ENCODE data around the gene WRNIP1.

The WRNIP1 gene

GRCh38 chr6:2803731-2804429 lies 38.7 kb downstream of the WRNIP1 start:
- no peaks in the 10 kb centered on the region for H3K9me3 ChIP-seq (ENCODE audit: control insufficient read depth in 1 of 2, low read length in 2 of 2)
- H3K4me1 ChIP-seq (ENCODE audit: control insufficient read depth in 1 of 2, insufficient read depth in 2 of 2, low read length in 2 of 2), result no peaks in the 10 kb centered on the region
- no peak overlapping the region for H3K27ac ChIP-seq (ENCODE audit: low read depth, low read length)
- no peak overlapping the region for H3K9ac ChIP-seq (ENCODE audit: low read depth in 1 of 2, low read length in 2 of 2)
- H3K27me3 ChIP-seq (ENCODE audit: control insufficient read depth in 1 of 2, insufficient read depth in 2 of 2, low read length in 2 of 2), result no peaks in the 10 kb centered on the region
- H3K36me3 ChIP-seq (ENCODE audit: control insufficient read depth in 1 of 2, insufficient read depth in 2 of 2, low read length in 2 of 2), result no peaks in the 10 kb centered on the region
- no peak overlapping the region for H3K4me3 ChIP-seq (ENCODE audit: low read depth in 1 of 2, low read length in 2 of 2)

- Histone ChIP-seq H3K27ac (ENCODE audit: low read depth, low read length) (no peak overlapping the region), H3K9me3 (ENCODE audit: control insufficient read depth in 1 of 2, low read length in 2 of 2) (no peaks in the 10 kb centered on the region), H3K27me3 (ENCODE audit: control insufficient read depth in 1 of 2, insufficient read depth in 2 of 2, low read length in 2 of 2) (no peaks in the 10 kb centered on the region), H3K4me1 (ENCODE audit: control insufficient read depth in 1 of 2, insufficient read depth in 2 of 2, low read length in 2 of 2) (peaks cover 2 to 3% of the 10 kb centered on the region in 2 donors), H3K36me3 (ENCODE audit: control insufficient read depth in 1 of 2, insufficient read depth in 2 of 2, low read length in 2 of 2) (no peaks in the 10 kb centered on the region), H3K4me3 (ENCODE audit: low read depth in 1 of 2, low read length in 2 of 2) (no peak overlapping the region), H3K9ac (ENCODE audit: low read depth in 1 of 2, low read length in 2 of 2) (no peak overlapping the region)
Observed at GRCh38 chr6:2804516-2804915, 39.3 kb downstream of the WRNIP1 start.

DNA sequence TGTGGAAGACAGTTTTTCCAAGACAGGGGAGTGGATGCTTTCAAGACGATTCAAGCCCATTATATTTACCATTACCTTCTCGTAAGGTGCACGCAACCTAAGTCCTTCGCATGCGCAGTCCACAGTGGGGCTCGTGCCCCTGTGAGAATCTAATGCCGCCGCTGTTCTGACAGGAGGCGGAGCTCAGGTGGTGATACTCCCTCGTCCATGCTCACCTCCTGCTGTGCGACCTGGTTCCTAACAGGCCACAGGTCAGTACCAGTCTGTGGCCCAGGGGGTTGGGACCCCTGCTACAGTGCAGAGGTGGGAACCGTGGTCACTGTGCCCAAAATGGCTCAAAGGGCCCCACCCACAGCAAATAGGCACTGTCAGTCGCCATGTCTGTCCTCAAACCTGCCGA lies 39.8 kb downstream of the WRNIP1 start:
- Histone ChIP-seq H3K4me3 (ENCODE audit: low read depth in 1 of 2, low read length in 2 of 2) (no peak overlapping the region), H3K4me1 (ENCODE audit: control insufficient read depth in 1 of 2, insufficient read depth in 2 of 2, low read length in 2 of 2) (peaks cover 7% of the 10 kb centered on the region in 2 donors), H3K27ac (ENCODE audit: low read depth, low read length) (no peak overlapping the region), H3K9ac (ENCODE audit: low read depth in 1 of 2, low read length in 2 of 2) (no peak overlapping the region), H3K27me3 (ENCODE audit: control insufficient read depth in 1 of 2, insufficient read depth in 2 of 2, low read length in 2 of 2) (no peaks in the 10 kb centered on the region), H3K36me3 (ENCODE audit: control insufficient read depth in 1 of 2, insufficient read depth in 2 of 2, low read length in 2 of 2) (no peaks in the 10 kb centered on the region), H3K9me3 (ENCODE audit: control insufficient read depth in 1 of 2, low read length in 2 of 2) (no peaks in the 10 kb centered on the region)

DNA sequence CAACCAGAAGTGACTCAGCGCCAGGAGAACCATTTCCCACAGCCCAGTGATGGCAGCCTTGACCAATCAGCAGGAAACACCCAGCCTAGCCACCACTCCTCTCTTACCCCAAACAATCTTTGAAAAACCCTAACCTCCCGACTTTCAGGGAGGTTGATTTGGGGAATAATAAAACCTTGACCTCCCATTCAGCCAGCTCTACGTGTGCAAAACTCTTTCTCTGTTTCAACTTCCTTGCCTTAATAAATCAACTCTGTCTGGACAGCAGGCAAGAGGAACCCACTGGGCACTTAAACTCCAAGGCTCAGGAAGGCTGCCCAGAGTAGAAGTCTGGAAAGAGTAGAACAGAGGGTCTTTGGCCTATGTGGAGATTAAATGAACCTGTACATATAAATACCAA lies 41.5 kb downstream of the WRNIP1 start:
- no peak overlapping the region for H3K9ac ChIP-seq (ENCODE audit: low read depth in 1 of 2, low read length in 2 of 2)
- H3K4me3 ChIP-seq (ENCODE audit: low read depth in 1 of 2, low read length in 2 of 2), result no peak overlapping the region
- peaks cover 16 to 20% of the 10 kb centered on the region in 2 donors for H3K4me1 ChIP-seq (ENCODE audit: control insufficient read depth in 1 of 2, insufficient read depth in 2 of 2, low read length in 2 of 2)
- no peak overlapping the region for H3K27ac ChIP-seq (ENCODE audit: low read depth, low read length)
- no peaks in the 10 kb centered on the region for H3K9me3 ChIP-seq (ENCODE audit: control insufficient read depth in 1 of 2, low read length in 2 of 2)
- no peaks in the 10 kb centered on the region for H3K27me3 ChIP-seq (ENCODE audit: control insufficient read depth in 1 of 2, insufficient read depth in 2 of 2, low read length in 2 of 2)
- H3K36me3 ChIP-seq (ENCODE audit: control insufficient read depth in 1 of 2, insufficient read depth in 2 of 2, low read length in 2 of 2), result no peaks in the 10 kb centered on the region

DNA sequence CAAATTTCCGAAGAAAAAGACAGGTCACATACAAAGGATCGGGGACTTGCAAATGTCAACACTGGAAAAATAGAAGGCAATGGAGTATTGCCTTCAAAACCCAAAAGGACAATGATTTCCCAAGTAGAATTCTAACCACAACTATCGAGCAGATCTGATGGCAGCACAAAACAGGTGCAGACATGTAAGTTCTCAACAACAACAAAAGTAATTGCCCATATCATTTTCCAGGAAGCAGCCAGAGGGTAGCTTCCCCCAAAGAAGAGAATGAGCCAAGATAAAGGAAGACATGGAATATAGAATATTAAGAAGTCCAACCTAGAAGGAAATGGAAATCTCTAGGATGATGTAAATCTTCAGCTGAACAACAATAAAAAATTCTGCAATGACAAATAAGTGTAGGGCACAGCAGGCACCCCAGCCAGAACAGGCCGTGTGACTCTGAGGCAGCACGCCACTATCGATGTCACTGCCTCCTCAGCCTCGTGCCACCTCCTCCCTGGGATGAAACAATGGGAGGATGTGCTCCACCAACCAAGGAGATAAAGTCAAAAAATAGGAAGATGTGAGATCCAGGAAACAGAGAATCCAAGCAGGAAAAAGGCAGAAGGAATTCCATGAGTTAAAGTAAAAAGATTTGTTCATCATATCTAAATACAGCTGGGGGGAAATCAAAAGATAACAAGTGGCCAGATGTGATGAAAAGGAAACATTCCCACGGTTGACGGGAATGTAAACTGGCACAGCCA lies 42.3 kb downstream of the WRNIP1 start:
- no peak overlapping the region for H3K9ac ChIP-seq (ENCODE audit: low read depth in 1 of 2, low read length in 2 of 2)
- H3K27ac ChIP-seq (ENCODE audit: low read depth, low read length), result no peak overlapping the region
- H3K4me1 ChIP-seq (ENCODE audit: control insufficient read depth in 1 of 2, insufficient read depth in 2 of 2, low read length in 2 of 2), result peaks cover 16 to 20% of the 10 kb centered on the region in 2 donors
- H3K9me3 ChIP-seq (ENCODE audit: control insufficient read depth in 1 of 2, low read length in 2 of 2), result no peaks in the 10 kb centered on the region
- H3K4me3 ChIP-seq (ENCODE audit: low read depth in 1 of 2, low read length in 2 of 2), result no peak overlapping the region
- H3K36me3 ChIP-seq (ENCODE audit: control insufficient read depth in 1 of 2, insufficient read depth in 2 of 2, low read length in 2 of 2), result no peaks in the 10 kb centered on the region
- H3K27me3 ChIP-seq (ENCODE audit: control insufficient read depth in 1 of 2, insufficient read depth in 2 of 2, low read length in 2 of 2), result no peaks in the 10 kb centered on the region

DNA sequence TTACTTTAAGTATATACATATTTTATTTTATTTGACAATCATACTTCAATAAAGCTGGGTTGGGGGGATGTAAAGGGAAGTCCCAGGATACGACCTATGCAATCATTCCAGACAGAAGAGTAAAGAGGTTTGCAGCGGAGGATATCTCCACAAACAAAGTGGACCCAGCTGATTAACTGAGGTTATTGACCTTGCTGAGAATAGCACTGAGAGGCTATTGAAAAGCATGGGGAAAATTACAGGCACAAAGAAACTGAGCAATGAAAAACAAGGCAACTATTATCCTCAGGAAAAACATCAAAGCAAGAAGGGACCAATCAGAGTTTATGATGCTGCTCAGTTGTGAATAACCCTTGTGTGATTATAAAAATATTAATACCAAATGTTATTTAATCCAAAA lies 43.8 kb downstream of the WRNIP1 start:
- H3K9me3 ChIP-seq (ENCODE audit: control insufficient read depth in 1 of 2, low read length in 2 of 2), result no peaks in the 10 kb centered on the region
- H3K27me3 ChIP-seq (ENCODE audit: control insufficient read depth in 1 of 2, insufficient read depth in 2 of 2, low read length in 2 of 2), result no peaks in the 10 kb centered on the region
- H3K4me3 ChIP-seq (ENCODE audit: low read depth in 1 of 2, low read length in 2 of 2), result no peak overlapping the region
- no peak overlapping the region for H3K27ac ChIP-seq (ENCODE audit: low read depth, low read length)
- no peaks in the 10 kb centered on the region for H3K36me3 ChIP-seq (ENCODE audit: control insufficient read depth in 1 of 2, insufficient read depth in 2 of 2, low read length in 2 of 2)
- H3K9ac ChIP-seq (ENCODE audit: low read depth in 1 of 2, low read length in 2 of 2), result no peak overlapping the region
- H3K4me1 ChIP-seq (ENCODE audit: control insufficient read depth in 1 of 2, insufficient read depth in 2 of 2, low read length in 2 of 2), result peaks cover 16 to 20% of the 10 kb centered on the region in 2 donors

DNA sequence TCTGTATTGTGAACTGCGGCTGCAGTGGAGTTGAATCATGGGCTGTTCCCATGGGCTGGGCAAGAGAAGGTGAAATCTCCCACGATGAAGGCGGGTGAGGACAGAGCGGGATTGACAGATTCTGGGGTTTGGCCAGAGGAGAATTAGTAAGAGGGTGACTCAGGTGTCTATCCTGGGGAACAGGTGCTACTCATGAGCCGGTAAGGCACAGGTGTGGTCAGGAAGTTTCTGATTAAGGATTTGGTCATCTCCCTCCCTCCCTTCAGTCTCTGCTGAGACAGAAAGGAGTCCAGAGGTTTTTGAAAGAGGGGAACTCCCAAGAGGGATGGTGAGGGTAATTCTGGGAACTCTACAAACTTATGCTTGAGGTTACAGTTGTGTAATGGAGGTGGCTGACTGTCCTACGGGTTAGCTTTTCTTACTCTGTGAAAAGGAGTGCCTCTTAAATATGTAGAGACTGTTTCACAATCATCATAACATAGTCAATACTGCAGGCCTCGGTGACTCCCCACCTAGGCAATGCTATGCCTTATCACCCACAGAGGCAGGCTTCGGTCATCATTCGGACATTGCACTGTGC lies 45.0 kb downstream of the WRNIP1 start:
- Histone ChIP-seq H3K4me1 (ENCODE audit: control insufficient read depth in 1 of 2, insufficient read depth in 2 of 2, low read length in 2 of 2) (peaks cover 16 to 20% of the 10 kb centered on the region in 2 donors), H3K9ac (ENCODE audit: low read depth in 1 of 2, low read length in 2 of 2) (no peak overlapping the region), H3K27ac (ENCODE audit: low read depth, low read length) (no peak overlapping the region)

GRCh38 chr6:2812695-2813094 lies 47.5 kb downstream of the WRNIP1 start:
- Histone ChIP-seq H3K4me3 (ENCODE audit: low read depth in 1 of 2, low read length in 2 of 2) (no peak overlapping the region), H3K36me3 (ENCODE audit: control insufficient read depth in 1 of 2, insufficient read depth in 2 of 2, low read length in 2 of 2) (no peaks in the 10 kb centered on the region), H3K27me3 (ENCODE audit: control insufficient read depth in 1 of 2, insufficient read depth in 2 of 2, low read length in 2 of 2) (no peaks in the 10 kb centered on the region), H3K9me3 (ENCODE audit: control insufficient read depth in 1 of 2, low read length in 2 of 2) (peaks cover 6 to 11% of the 10 kb centered on the region in 2 donors), H3K9ac (ENCODE audit: low read depth in 1 of 2, low read length in 2 of 2) (no peak overlapping the region), H3K4me1 (ENCODE audit: control insufficient read depth in 1 of 2, insufficient read depth in 2 of 2, low read length in 2 of 2) (peaks cover 20 to 22% of the 10 kb centered on the region in 2 donors), H3K27ac (ENCODE audit: low read depth, low read length) (no peak overlapping the region)

More for the DNA sequence above, 45.0 kb downstream of the WRNIP1 start:
- no peaks in the 10 kb centered on the region for H3K36me3 ChIP-seq (ENCODE audit: control insufficient read depth in 1 of 2, insufficient read depth in 2 of 2, low read length in 2 of 2)
- H3K27me3 ChIP-seq (ENCODE audit: control insufficient read depth in 1 of 2, insufficient read depth in 2 of 2, low read length in 2 of 2), result no peaks in the 10 kb centered on the region
- peak overlapping the region in 1 of 2 donors; percentile 2 for H3K4me3 ChIP-seq (ENCODE audit: low read depth in 1 of 2, low read length in 2 of 2)
- H3K9me3 ChIP-seq (ENCODE audit: control insufficient read depth in 1 of 2, low read length in 2 of 2), result no peaks in the 10 kb centered on the region

DNA sequence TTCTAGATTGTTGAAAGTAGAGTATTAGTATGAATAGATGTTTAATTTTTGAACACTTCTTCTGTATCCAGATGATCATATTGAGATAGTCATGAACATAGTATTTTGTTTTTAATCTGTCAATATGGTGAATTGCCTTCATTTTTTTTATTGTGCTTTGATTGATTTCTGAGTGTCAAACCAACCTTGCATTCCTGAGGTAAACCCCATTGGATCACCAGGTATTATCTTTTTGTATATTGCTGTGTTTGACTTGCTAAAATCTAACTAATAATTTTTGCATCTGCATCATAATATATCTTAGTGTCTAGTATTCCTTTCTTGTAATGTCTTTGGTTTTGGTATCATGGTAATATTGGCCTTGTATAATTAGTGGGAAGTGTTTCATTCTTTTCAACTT lies 51.0 kb downstream of the WRNIP1 start:
- Histone ChIP-seq H3K36me3 (ENCODE audit: control insufficient read depth in 1 of 2, insufficient read depth in 2 of 2, low read length in 2 of 2) (no peaks in the 10 kb centered on the region), H3K27me3 (ENCODE audit: control insufficient read depth in 1 of 2, insufficient read depth in 2 of 2, low read length in 2 of 2) (no peaks in the 10 kb centered on the region), H3K9me3 (ENCODE audit: control insufficient read depth in 1 of 2, low read length in 2 of 2) (peaks cover 6 to 11% of the 10 kb centered on the region in 2 donors), H3K9ac (ENCODE audit: low read depth in 1 of 2, low read length in 2 of 2) (no peak overlapping the region), H3K4me3 (ENCODE audit: low read depth in 1 of 2, low read length in 2 of 2) (no peak overlapping the region), H3K4me1 (ENCODE audit: control insufficient read depth in 1 of 2, insufficient read depth in 2 of 2, low read length in 2 of 2) (peaks cover 20 to 22% of the 10 kb centered on the region in 2 donors), H3K27ac (ENCODE audit: low read depth, low read length) (no peak overlapping the region)

DNA sequence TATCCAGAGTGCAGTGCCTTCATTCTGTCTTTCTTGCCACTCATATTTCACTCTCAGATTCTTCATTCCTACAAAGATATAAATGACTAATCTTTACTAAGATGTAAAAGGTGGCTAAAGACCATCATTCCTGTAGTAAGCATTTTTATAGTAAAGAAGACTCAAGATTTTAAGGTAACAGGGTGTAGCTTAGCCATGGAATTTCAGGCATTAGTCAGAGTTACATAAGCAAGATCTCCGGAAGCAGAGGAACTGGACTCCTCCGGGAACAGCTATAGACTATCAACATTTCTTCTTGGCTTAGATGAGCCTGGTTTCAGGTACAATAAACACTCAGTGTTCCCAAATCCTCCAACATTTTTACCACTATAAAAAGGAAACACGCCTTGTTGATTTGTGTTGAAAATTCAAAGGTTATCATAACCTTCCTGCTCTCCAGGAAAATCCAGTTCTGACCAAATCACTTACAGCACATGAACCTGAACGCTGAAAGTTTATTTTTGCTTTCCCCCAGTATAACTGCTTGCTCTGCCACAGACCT lies 52.8 kb downstream of the WRNIP1 start:
- Histone ChIP-seq H3K27ac (ENCODE audit: low read depth, low read length) (no peak overlapping the region), H3K9me3 (ENCODE audit: control insufficient read depth in 1 of 2, low read length in 2 of 2) (peaks cover 6 to 11% of the 10 kb centered on the region in 2 donors), H3K9ac (ENCODE audit: low read depth in 1 of 2, low read length in 2 of 2) (no peak overlapping the region), H3K4me3 (ENCODE audit: low read depth in 1 of 2, low read length in 2 of 2) (peak overlapping the region in 1 of 2 donors; percentile 7), H3K27me3 (ENCODE audit: control insufficient read depth in 1 of 2, insufficient read depth in 2 of 2, low read length in 2 of 2) (no peaks in the 10 kb centered on the region), H3K36me3 (ENCODE audit: control insufficient read depth in 1 of 2, insufficient read depth in 2 of 2, low read length in 2 of 2) (no peaks in the 10 kb centered on the region), H3K4me1 (ENCODE audit: control insufficient read depth in 1 of 2, insufficient read depth in 2 of 2, low read length in 2 of 2) (peaks cover 22 to 33% of the 10 kb centered on the region in 2 donors)
